PFSK-1 (cell line): ENCODE measurements around the gene CDK12.

Experiments used
- POLR2AphosphoS5 ChIP-seq: IDR thresholded peaks from 2 replicates; pipeline ENCODE4 v1.6.1; 2012; ENCODE audit warnings: low read depth, mild to moderate bottlenecking, control low read depth, low read length, moderate library complexity
- SIN3A ChIP-seq: IDR thresholded peaks from 2 replicates; pipeline ENCODE4 v1.6.1; 2012; ENCODE audit warnings: mild to moderate bottlenecking, low read length, moderate library complexity, borderline replicate concordance; ENCODE audit not compliant: insufficient read depth
- TAF1 ChIP-seq: IDR thresholded peaks from 2 replicates; pipeline ENCODE4 v1.6.1; 2012; ENCODE audit warnings: low read length, control low read depth, borderline replicate concordance; ENCODE audit not compliant: insufficient read depth

DNA sequence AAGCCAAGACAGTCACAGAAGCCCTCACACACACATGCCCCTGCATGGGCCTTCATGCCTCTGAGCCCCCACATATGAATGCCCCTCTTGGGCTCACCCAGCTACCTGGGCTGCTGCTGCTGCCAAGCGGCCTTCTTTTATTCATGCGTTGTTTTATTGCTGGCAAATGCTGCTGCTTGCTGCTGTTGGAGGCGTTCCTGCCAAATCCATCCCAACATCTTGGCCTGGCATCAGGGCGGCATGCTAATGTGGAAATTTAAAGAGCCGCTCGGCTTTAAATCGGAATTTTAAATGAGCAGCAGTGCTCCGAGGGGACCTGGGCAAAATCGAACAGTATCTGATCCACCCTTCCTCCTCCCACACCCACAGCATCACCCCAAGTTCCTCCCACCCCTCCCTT, 107.4 kb downstream of the CDK12 start:
- TF ChIP-seq SIN3A (no peak), TAF1 (no peak), POLR2AphosphoS5 (no peak)
